Testis (tissue), 2 donors: ENCODE results near the gene INPP5A.

Source experiments
- CTCF ChIP-seq, 3 experiments: fragments of 450-650 bp in 2 of 3; fragments of 200-600 bp in 1 of 3; sonication (generic) in 1 of 3; IDR thresholded peaks; one replicate each; pipeline ENCODE4 v1.5.1; 2016 to 2019; ENCODE audit warnings: antibody characterized with exemption in 3 of 3, mild to moderate bottlenecking in 2 of 3, moderate library complexity in 1 of 3
- POLR2A ChIP-seq: fragments of 450-650 bp; IDR thresholded peaks from one replicate; pipeline ENCODE4 v1.6.1; 2017; ENCODE audit warnings: antibody characterized with exemption, mild to moderate bottlenecking, moderate library complexity

GRCh38 chr10:132494866-132495630 is 42.5 kb upstream of the INPP5A start:
- TF ChIP-seq CTCF (IDR thresholded peaks at IDR 0.05) (no peak), POLR2A (no peak)
